PC-3 (cell line): ENCODE results near the gene TMEM39A. TPM values are rescaled to one million over a fixed set of nuclear protein-coding genes. Genes with fewer than 3 reads are reported as not detected.

Experiments
- ATAC-seq: fragments of 200-7000 bp; cut with Tn5 transposase; 2 replicates; pipeline ENCODE4 v1.9.1; 2020; ENCODE audit warnings: mild to moderate bottlenecking, moderate library complexity
- Bru-seq: library from RNA; stranded (reverse); fragments of 400-500 nt; gene quantifications from one replicate; lab custom pipeline; 2021; lab: Mats Ljungman, UMichigan
- BruChase-seq, 2 experiments: library from RNA; stranded (reverse); fragments of 400-500 nt; gene quantifications; one replicate each; lab custom pipeline; 2021; lab: Mats Ljungman, UMichigan
- BruUV-seq: library from RNA; stranded (reverse); fragments of 400-500 nt; replicated peaks from 2 replicates; lab custom pipeline; 2021; lab: Mats Ljungman, UMichigan
- CTCF ChIA-PET: fragments of 300-600 bp; sonication (Branson Sonifier 250); formaldehyde crosslinking; loops from one replicate; lab custom pipeline; 2022; ENCODE audit warnings: antibody characterized with exemption; lab: Charles Lee
- POLR2A ChIA-PET: fragments of 300-600 bp; sonication (Branson Sonifier 250); formaldehyde crosslinking; loops from one replicate; lab custom pipeline; 2022; ENCODE audit warnings: antibody characterized with exemption; ENCODE audit not compliant: unreplicated experiment; lab: Charles Lee
- DNase-seq: peaks from one replicate; pipeline ENCODE4 v3.0.0-alpha.2; 2015
- H2AFZ ChIP-seq: fragments of 300-600 bp; sonication (generic); 2 replicates; pipeline ENCODE4 v1.6.0; 2016; ENCODE audit warnings: antibody characterized with exemption, low read length
- H3F3A ChIP-seq: fragments of 300-600 bp; sonication (generic); one replicate; pipeline ENCODE4 v1.6.0; 2017; ENCODE audit warnings: antibody characterized with exemption, low read length, control low read depth, mild to moderate bottlenecking; ENCODE audit not compliant: unreplicated experiment
- H3K27ac ChIP-seq: fragments of 300-600 bp; sonication (generic); 2 replicates; pipeline ENCODE4 v1.5.1; 2016; ENCODE audit warnings: mild to moderate bottlenecking, low read length
- H3K27me3 ChIP-seq: fragments of 300-600 bp; sonication (generic); 2 replicates; pipeline ENCODE4 v1.6.1; 2016; ENCODE audit warnings: low read length, mixed read lengths
- H3K36me3 ChIP-seq: fragments of 300-600 bp; sonication (generic); 2 replicates; pipeline ENCODE4 v1.6.1; 2016; ENCODE audit warnings: low read depth, mixed run types, low read length, mixed read lengths
- H3K4me1 ChIP-seq: fragments of 300-600 bp; sonication (generic); 2 replicates; pipeline ENCODE4 v1.5.1; 2016; ENCODE audit warnings: low read length; ENCODE audit not compliant: insufficient read depth
- H3K4me2 ChIP-seq: fragments of 300-600 bp; sonication (generic); 2 replicates; pipeline ENCODE4 v1.6.0; 2016; ENCODE audit warnings: low read length
- H3K4me3 ChIP-seq: fragments of 300-600 bp; sonication (generic); 2 replicates; pipeline ENCODE4 v1.5.1; 2016; ENCODE audit warnings: mild to moderate bottlenecking, low read length, mixed read lengths
- H3K79me2 ChIP-seq: fragments of 300-600 bp; sonication (generic); 2 replicates; pipeline ENCODE4 v1.6.1; 2017; ENCODE audit warnings: low read length, mixed read lengths
- H3K9ac ChIP-seq: fragments of 300-600 bp; sonication (generic); 2 replicates; pipeline ENCODE4 v1.6.0; 2016; ENCODE audit warnings: mild to moderate bottlenecking, low read length
- H3K9me2 ChIP-seq: fragments of 300-600 bp; sonication (generic); replicated peaks from 2 replicates; pipeline ENCODE4 v1.6.1; 2016; ENCODE audit warnings: mixed run types, low read length, mixed read lengths
- H3K9me3 ChIP-seq: fragments of 300-600 bp; sonication (generic); 2 replicates; pipeline ENCODE4 v1.6.1; 2016; ENCODE audit warnings: low read length, mixed read lengths
- H4K20me1 ChIP-seq: fragments of 300-600 bp; sonication (generic); 2 replicates; pipeline ENCODE4 v1.6.1; 2016; ENCODE audit warnings: low read length, mixed read lengths
- CTCF ChIP-seq: fragments of 300-600 bp; sonication (generic); conservative IDR thresholded peaks from 2 replicates; pipeline ENCODE4 v1.5.1; 2017; ENCODE audit warnings: antibody characterized with exemption, low read depth, mild to moderate bottlenecking, low read length
- EZH2 ChIP-seq: fragments of 300-600 bp; sonication (generic); IDR thresholded peaks from one replicate; pipeline ENCODE4 v1.6.1; 2017; ENCODE audit warnings: antibody characterized with exemption, mild to moderate bottlenecking, low read length; ENCODE audit not compliant: unreplicated experiment
- EZH2phosphoT487 ChIP-seq: fragments of 300-600 bp; sonication (generic); IDR thresholded peaks from 2 replicates; pipeline ENCODE4 v1.6.1; 2018; ENCODE audit warnings: mild to moderate bottlenecking, antibody characterized with exemption, low read length, borderline replicate concordance
- intact Hi-C: fragments of 100-400 bp; cut with micrococcal nuclease; formaldehyde crosslinking; loops from 2 replicates; pipeline ENCODE4 v1.9.0; 2023
- long read RNA-seq: library from polyadenylated mRNA; unstranded; transcript quantifications from one replicate; pipeline ENCODE4 v2.0.0, GENCODE V29; 2021; ENCODE audit not compliant: unreplicated experiment
- total RNA-seq: library from RNA; depleted of rRNA; stranded (reverse); fragments of >200 nt; gene quantifications from 2 replicates; pipeline ENCODE4 v1.2.3, GENCODE V29; 2014; rRNA removed

The TMEM39A gene
- 49.1 and 56.5 TPM in 2 replicates for total RNA-seq
- percentile 98 among the genes with signal in this experiment for Bru-seq, nascent RNA
- BruChase-seq, experiment 1, labeled RNA remaining after a 6-hour chase: percentile 96 among the genes with signal in this experiment
- percentile 98 among the genes with signal in this experiment for BruChase-seq, experiment 2, labeled RNA remaining after a 2-hour chase
- long read RNA-seq, full-length matches to known transcripts: 57 of 161 reads
- long read RNA-seq, partial matches to known transcripts: 66 of 161 reads
- long read RNA-seq, other reads (novel, unspliced or antisense): 38 of 161 reads

GRCh38 chr3:119463171-119464169 lies at the start of gene TMEM39A:
TMEM39A (minus strand) TSS chr3:119463615; CDS start chr3:119462074, 1,541 bp downstream.
- DNase-seq: peak; percentile 99
- intact Hi-C loops: loop anchor here (1.0 kb wide), 1 partner anchor 35 kb away; the partner anchor contains the start of gene TIMMDC1
- Histone ChIP-seq H3K36me3 (peaks cover 28% of the 10 kb centered on the region), H3K9me3 (no peaks in the 10 kb centered on the region), H3K4me3 (peak within 1 kb of the TSS; percentile 84), H3K27me3 (no peaks in the 10 kb centered on the region), H3K4me1 (peaks cover 27% of the 10 kb centered on the region), H3K4me2 (peak within 1 kb of the TSS; percentile 85), H2AFZ (peak within 1 kb of the TSS; percentile 79), H3K79me2 (peaks cover 45% of the 10 kb centered on the region), H3F3A (no peaks in the 10 kb centered on the region), H3K9ac (peak within 1 kb of the TSS; percentile 90), H4K20me1 (no peaks in the 10 kb centered on the region), H3K9me2 (no peaks in the 10 kb centered on the region), H3K27ac (peak within 1 kb of the TSS; percentile 36)
- ATAC-seq: peak; percentile 95
- CTCF ChIA-PET: interaction anchor here (0.6 kb wide), 1 partner anchor 14 kb away, joined by 3 read pairs; no protein-coding TSS in a partner anchor
- TSS peak; percentile 94 for BruUV-seq
- POLR2A ChIA-PET: interaction anchor here (0.5 to 1.2 kb wide), 11 partner anchors 16 to 986 kb away, joined by 3 to 7 read pairs (median 3); partner anchors contain the start of genes ARHGAP31 and TIMMDC1
- TF ChIP-seq EZH2 (no peak), CTCF (no peak), EZH2phosphoT487 (no peak)

- CTCF ChIA-PET: no interaction called here
- Histone ChIP-seq H3K4me3 (no peak overlapping the region), H3K36me3 (peaks cover 57% of the 10 kb centered on the region), H3K4me1 (no peaks in the 10 kb centered on the region), H3K27me3 (no peaks in the 10 kb centered on the region), H3F3A (no peaks in the 10 kb centered on the region), H3K9ac (no peak overlapping the region), H3K79me2 (no peaks in the 10 kb centered on the region), H2AFZ (no peak overlapping the region), H3K9me2 (no peaks in the 10 kb centered on the region), H4K20me1 (no peaks in the 10 kb centered on the region), H3K4me2 (no peak overlapping the region), H3K27ac (no peak overlapping the region), H3K9me3 (no peaks in the 10 kb centered on the region)
- no TSS peak for BruUV-seq
- DNase-seq (no peak), ATAC-seq (no peak)
- TF ChIP-seq CTCF (no peak), EZH2 (no peak), EZH2phosphoT487 (no peak)
- POLR2A ChIA-PET: no interaction called here
- intact Hi-C loops: no loop called here
Measured at GRCh38 chr3:119510690-119511089, 47.3 kb upstream of the TMEM39A start.
